GM18868 (cell line): ENCODE measurements around the gene PSMD13.
"Not testable (repeated sequence)": the region's sequence is repeated elsewhere in the genome, so short reads cannot be mapped to it uniquely, and the experiment has no call there.

Experiments
- ATAC-seq: cut with Tn5 transposase; IDR thresholded peaks from one replicate; pipeline ENCODE4 v1.9.1; 2021; ENCODE audit warnings: mild to moderate bottlenecking, moderate library complexity; ENCODE audit not compliant: unreplicated experiment

The PSMD13 gene

GRCh38 chr11:216081-216974, 20.4 kb upstream of the PSMD13 start:
- ATAC-seq, result no peak

- no peak for ATAC-seq
These were observed 19.1 kb upstream of the PSMD13 start for GRCh38 chr11:217704-218103.

- no peak for ATAC-seq
These were observed 17.8 kb upstream of the PSMD13 start for GRCh38 chr11:218815-219593.

- ATAC-seq, result not testable (repeated sequence)
These were observed 16.0 kb upstream of the PSMD13 start for GRCh38 chr11:220641-221215.

- ATAC-seq, result no peak
These were observed 15.2 kb upstream of the PSMD13 start for GRCh38 chr11:221539-221938.

GRCh38 chr11:221998-222789, 14.6 kb upstream of the PSMD13 start:
- ATAC-seq, result no peak

- no peak for ATAC-seq
These were observed 13.6 kb upstream of the PSMD13 start for GRCh38 chr11:223026-223789.

DNA sequence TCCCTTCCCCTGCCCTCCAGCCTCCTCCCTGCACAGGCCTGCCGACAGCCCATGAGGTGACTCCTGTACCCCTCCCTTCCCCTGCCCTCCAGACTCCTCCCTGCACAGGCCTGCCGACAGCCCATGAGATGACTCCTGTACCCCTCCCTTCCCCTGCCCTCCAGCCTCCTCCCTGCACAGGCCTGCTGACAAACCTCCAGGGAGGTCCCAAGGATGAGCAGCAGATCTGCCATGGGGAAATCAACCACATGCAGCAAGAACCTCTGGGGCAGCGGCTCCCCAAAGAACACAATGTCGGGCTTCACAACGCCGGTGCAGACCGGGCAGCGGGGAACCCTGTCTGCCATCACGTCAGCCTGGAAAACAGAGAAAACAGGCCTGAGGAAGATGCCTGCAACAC, 12.9 kb upstream of the PSMD13 start:
- ATAC-seq, result no peak

GRCh38 chr11:224424-224823, 12.4 kb upstream of the PSMD13 start:
- ATAC-seq, result no peak

DNA sequence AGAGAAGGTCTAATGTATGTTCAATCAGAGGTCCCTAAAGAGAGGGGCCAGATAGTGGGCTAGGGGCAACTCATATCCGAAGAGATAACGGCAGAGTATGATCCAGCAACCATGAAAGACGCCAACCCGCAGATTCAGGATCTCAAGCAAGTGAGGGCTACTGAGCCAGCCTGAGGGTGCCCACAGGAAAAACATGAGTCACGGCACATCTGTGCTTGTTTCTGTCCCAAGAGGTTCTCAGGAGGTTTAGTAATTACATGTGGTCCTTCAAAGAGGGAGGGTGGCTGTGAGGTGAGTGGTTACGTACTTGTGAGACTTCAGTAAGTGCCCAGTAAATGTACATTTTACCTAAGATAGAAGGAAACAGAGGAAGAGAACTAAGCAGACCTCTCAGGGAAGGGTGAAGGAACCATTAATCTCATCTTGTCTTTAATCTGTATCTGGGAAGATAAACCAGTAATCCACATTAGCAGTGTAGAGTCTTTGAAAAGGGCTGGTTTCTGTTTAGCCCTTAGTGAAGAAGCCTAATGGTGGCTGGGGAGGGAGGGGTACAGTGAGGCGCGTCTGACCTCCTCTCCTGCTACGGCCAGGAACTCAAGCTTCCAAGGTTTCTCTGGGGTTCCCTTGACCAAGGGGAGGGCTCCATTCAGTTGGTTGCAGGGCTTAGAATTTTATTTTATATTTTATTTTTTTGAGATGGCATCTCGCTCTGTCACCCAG, 10.9 kb upstream of the PSMD13 start:
- ATAC-seq, result no peak

DNA sequence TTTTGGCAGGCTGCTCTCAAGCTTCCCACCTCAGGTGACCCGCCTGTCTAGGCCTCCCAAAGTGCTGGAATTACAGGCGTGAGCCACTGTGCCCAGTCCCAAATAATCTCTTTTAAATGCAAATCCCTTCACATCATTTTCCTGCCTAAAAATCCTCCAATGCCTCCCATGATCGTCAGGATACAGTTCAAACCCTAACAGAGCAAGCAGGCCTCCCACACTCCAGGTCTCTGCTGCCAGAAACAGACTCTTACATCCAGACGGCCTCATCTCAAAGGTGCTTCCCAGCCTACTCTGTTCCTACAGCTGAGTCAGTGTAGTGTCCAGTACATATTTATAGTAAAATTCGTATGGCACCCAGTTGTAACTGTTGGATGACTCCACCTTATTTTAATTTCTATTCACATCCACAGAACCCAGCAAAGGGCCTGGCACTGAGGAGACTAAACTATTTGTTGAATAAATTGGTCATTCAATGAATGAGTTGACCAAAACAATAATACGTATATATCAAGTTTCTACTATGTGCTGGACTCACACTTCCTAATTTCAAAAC, 8.9 kb upstream of the PSMD13 start:
- ATAC-seq, result no peak

- ATAC-seq, result no peak
These were observed 6.3 kb upstream of the PSMD13 start for GRCh38 chr11:230431-230830.

GRCh38 chr11:232783-233565, 3.8 kb upstream of the PSMD13 start:
- no peak for ATAC-seq

DNA sequence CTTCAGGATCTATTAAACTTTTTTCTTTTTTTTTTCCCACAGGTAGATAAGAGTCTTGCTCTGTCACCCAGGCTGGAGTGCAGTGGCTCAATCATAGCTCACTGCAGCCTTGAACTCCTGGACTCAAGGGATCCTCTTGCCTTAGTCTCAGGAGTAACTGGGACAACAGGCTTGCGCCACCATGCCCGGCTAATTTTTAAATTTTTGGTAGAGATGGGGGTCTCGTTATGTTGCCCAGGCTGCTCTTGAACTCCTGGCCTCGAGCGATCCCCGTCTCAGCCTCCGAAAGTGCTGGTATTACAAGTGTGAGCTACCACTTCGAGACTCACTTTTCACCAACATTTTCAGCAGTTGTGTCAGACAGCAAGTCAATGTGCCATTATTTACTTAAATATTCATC, 1.6 kb upstream of the PSMD13 start:
- no peak for ATAC-seq

- ATAC-seq, result peak; percentile 16
These were observed 1.2 kb upstream of the PSMD13 start for GRCh38 chr11:235609-235996.

- peak; percentile 64 for ATAC-seq
These were observed 591 bp upstream of the PSMD13 start, which contains the start of gene SIRT3 for GRCh38 chr11:235997-236773. SIRT3 (minus strand) TSS chr11:236342; CDS start chr11:236328, 14 bp downstream.

- not testable (repeated sequence) for ATAC-seq
These were observed 1.6 kb downstream of the PSMD13 start for GRCh38 chr11:238346-238745.

DNA sequence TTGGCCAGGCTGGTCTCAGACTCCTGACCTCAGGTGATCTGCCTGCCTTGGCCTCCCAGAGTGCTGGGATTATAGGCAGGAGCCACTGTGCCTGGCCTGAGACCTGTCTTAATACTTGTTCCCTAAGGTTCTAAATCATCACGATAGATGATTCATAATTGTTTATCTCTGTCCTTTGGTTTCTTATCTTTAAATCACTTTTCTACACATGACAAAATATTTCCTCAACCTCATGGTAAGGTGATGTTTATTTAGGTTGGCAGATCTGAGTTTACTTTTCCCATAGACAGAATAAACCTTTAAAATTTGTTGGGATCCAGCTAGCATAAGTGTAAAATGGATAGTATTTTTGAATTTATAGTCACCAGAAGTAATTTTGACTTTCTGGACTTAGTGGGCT, 3.5 kb downstream of the PSMD13 start:
- ATAC-seq, result no peak
